Natural killer cell treated with Interleukin-12 subunit alpha and Interleukin-12 subunit beta and Interleukin-15 and Interleukin-18, amount 100 ng/mL, for 72 hours (primary cell): ENCODE results near the gene SLC29A2. TPM values are rescaled to one million over a fixed set of nuclear protein-coding genes. Genes with fewer than 3 reads are reported as not detected.
A peak's percentile ranks its signal among the peaks of the same experiment; 100 is the strongest.
"Not testable (repeated sequence)": the region's sequence is repeated elsewhere in the genome, so short reads cannot be mapped to it uniquely, and the experiment has no call there.

Experiments used
- ATAC-seq, 2 donors: fragments of 150-1000 bp; cut with Tn5 transposase in 1 of 2; sonication (Bioruptor Pico), chemical (Tn5 transposase) in 1 of 2; 2 replicates each; pipeline ENCODE4 v1.10.0; 2021
- DNase-seq: peaks from one replicate; pipeline ENCODE4 v3.0.0; 2022; ENCODE audit warnings: low spot score
- H3K27ac Mint-ChIP-seq, 2 donors: 1 replicate in 1 of 2; 2 replicates in 1 of 2; pipeline ENCODE4 v1.8.0; 2022; ENCODE audit warnings: mixed read lengths in 2 of 2, mild to moderate bottlenecking in 1 of 2, moderate library complexity in 1 of 2
- H3K27me3 Mint-ChIP-seq, 2 donors: 1 replicate in 1 of 2; 2 replicates in 1 of 2; pipeline ENCODE4 v1.8.0; 2022; ENCODE audit warnings: mixed read lengths in 2 of 2
- H3K36me3 Mint-ChIP-seq: one replicate; pipeline ENCODE4 v1.8.0; 2022; ENCODE audit warnings: mixed read lengths
- H3K4me1 Mint-ChIP-seq, 2 donors: 1 replicate in 1 of 2; 2 replicates in 1 of 2; pipeline ENCODE4 v1.8.0; 2022; ENCODE audit warnings: low read depth in 2 of 2, mixed read lengths in 2 of 2, mild to moderate bottlenecking in 1 of 2
- H3K4me3 Mint-ChIP-seq: one replicate; pipeline ENCODE4 v1.8.0; 2022; ENCODE audit warnings: mixed read lengths
- H3K9me3 Mint-ChIP-seq: 2 replicates; pipeline ENCODE4 v1.8.0; 2022; ENCODE audit warnings: mixed read lengths
- total RNA-seq, 2 donors: library from RNA; stranded (reverse); gene quantifications; one replicate each; pipeline ENCODE4 v1.2.3, GENCODE V29; 2022

SLC29A2 gene
- total RNA-seq, 2 donors from 2014 or later = 2.4 to 13.6 TPM

DNA sequence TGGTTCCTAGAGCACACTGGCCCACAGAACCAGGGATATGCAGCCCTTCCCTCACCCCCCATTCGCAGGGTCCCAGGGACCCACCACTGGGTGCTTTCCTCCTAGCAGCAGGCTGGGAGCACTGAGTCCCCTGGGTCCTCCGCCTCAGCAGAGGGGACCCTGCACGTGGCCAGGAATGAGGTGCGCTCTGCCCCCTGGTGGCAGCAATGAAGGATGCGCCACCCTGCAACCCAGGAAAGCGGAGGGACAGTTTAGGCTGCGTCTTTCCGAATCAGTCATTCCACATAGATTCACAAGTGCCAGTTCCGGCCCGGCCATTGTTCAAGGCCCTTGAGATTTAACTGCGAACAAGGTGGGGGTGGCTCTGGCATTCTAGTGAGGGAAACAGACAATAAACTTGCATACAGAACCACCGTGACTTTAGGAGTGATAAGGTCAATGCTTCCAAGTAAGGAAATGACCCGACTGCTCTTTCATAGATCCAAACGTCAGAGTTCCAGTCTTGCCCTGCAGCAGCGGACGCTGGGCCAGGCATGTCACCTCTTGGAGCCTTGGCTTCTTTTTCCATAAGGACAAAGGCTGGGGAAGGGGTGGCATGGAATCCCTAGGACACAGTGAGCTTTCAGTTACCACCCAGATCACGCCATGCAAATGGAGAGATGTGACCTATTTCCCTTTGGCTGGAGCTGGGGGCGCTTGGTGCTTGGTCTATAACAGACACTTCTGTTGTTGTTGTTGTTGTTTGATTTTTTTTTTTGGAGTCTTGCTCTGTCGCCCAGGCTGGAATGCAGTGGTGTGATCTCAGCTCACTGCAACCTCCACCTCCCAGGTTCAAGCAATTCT lies 43.0 kb downstream of the SLC29A2 start:
- ATAC-seq (peak; percentile 83), DNase-seq (peak; percentile 85)
- H3K36me3 Mint-ChIP-seq = no peaks in the 10 kb centered on the region
- H3K9me3 Mint-ChIP-seq = no peaks in the 10 kb centered on the region
- peak overlapping the region; percentile 18 for H3K4me3 Mint-ChIP-seq
- H3K27ac Mint-ChIP-seq = peak overlapping the region in 1 of 2 donors; percentile 42
- H3K27me3 Mint-ChIP-seq = peaks cover 3% of the 10 kb centered on the region in 2 donors
- H3K4me1 Mint-ChIP-seq = peaks cover 24 to 25% of the 10 kb centered on the region in 2 donors

DNA sequence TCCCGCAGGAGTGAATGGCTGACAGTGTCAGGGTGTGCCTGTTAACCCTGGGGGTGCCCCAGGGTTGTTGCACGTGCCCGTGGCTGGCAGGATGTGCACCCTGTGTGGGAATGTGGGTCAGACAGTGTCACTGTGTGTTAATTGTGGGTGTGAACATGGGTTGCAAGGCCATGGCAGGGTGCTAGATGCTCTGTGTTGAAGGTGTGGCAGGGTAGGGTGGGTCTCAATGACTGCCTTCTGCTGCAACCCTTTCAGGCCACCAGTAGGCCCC lies 43.6 kb downstream of the SLC29A2 start:
- Mint-ChIP-seq H3K27ac (peak overlapping the region in 1 of 2 donors; percentile 42), H3K27me3 (peaks cover 3 to 7% of the 10 kb centered on the region in 2 donors), H3K4me1 (peaks cover 24 to 25% of the 10 kb centered on the region in 2 donors), H3K4me3 (no peak overlapping the region), H3K36me3 (no peaks in the 10 kb centered on the region), H3K9me3 (no peaks in the 10 kb centered on the region)
- DNase-seq (peak; percentile 62), ATAC-seq (peak; percentile 72 to 77)

DNA sequence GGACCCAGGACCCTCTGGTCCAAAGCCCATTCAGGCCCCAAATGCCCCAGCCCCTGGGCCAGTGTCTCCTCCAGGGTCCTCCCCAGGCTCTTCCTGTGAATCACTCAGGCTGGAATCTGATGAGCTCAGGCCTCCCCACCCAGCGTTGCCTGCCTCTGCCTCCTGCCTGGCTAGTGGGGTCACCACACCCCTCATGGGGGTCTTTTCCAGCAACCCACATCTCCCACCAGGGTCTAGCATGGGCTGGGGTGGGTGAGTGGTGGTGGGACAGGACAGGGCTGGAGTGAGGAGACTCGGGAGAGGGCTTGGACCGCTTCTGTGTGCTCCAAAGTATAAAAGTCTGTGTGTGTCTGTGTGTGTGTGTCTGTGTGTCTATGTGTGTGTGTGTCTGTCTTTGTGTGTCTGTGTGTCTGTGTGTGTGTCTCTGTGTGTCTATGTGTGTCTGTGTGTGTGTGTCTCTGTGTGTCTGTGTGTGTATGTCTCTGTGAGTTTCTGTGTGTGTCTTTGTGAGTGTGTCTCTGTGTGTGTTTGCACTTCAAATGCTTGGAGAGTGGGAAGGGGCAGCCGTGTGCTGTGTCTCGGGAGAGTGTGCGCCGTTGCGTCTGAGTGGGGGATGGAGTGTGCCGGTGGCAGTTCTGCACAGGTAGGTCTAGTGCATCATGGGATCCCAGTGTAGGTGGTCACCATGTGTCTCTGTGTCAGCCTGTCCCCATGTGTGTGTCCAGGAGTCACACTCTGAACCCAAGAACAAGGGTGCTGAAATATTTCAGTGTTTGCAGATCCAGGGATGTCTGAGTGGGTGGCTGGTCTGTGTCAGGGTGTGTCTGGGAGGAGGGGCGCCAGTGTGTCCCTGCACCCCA lies 44.2 kb downstream of the SLC29A2 start:
- H3K4me3 Mint-ChIP-seq = peak overlapping the region; percentile 21
- peak; percentile 59 for DNase-seq

DNA sequence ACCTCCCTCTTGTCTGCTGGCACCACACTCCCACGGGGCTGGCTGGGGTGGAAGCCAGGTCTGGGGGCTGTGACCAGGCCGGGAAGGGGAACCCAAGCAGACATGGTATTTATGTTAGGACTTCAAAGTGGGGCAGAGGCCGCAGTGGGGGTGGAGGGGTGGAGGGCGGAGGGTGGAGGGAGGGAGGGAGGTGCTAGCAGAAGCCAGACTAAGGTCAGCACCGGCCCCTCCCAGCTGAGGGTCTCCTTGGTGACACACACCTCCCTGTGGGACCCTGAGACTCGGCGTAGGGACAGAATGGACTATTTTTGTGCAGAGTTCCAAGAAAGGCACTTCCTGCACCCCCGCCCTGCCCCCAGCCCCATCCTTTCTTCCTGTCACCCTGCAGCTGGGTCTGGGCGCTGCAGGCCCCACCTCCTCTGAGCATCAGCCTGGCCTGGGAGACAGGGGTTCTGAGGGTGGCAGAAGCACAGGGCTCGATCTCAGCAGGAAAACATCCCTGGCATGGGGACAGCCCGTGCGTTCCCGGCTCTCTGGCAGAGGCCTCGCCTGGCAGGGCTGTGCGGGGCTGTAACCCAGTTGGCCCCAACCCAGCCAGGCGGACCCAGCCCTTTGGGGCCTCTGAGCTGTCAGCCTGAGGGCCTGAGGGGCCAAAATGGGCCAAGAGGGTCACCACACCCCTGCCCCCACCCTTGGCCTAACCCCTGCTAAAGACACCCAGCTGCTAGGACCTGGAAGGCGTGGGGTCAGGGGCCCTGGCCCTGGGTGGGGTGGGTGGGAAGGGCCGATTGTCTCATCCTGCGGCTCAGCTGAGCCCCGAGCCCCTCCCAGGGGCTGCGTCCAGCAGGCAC lies 45.1 kb downstream of the SLC29A2 start:
- ATAC-seq = no peak
- Mint-ChIP-seq H3K9me3 (no peaks in the 10 kb centered on the region), H3K4me3 (no peak overlapping the region)

More for the DNA sequence above, 44.2 kb downstream of the SLC29A2 start:
- no peaks in the 10 kb centered on the region for H3K36me3 Mint-ChIP-seq
- H3K4me1 Mint-ChIP-seq = peaks cover 25 to 26% of the 10 kb centered on the region in 2 donors
- ATAC-seq = peak in 1 of 2 donors; percentile 3
- peak overlapping the region in 1 of 2 donors; percentile 42 for H3K27ac Mint-ChIP-seq
- no peaks in the 10 kb centered on the region for H3K9me3 Mint-ChIP-seq
- peaks cover 4 to 7% of the 10 kb centered on the region in 2 donors for H3K27me3 Mint-ChIP-seq

DNA sequence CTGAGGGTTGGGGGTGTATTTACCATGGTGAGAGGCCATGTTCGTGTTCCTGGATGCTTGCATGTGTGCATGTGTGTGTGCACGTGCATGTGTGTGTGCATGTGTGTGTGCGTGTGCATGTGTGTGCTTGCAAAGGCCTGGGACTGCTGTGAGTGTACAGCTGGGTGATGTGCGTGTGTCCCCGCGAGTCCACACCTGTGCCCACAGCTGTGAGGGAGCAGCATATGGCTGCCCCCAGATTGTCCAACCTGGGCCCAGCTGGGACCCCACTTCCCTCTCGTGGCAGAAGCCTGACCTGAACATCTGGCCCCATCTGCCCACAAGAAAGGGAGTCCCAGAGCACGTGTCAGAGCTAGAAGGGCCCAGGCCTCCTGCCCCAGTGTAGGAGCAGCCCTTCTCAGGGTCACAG lies 46.3 kb downstream of the SLC29A2 start:
- Mint-ChIP-seq H3K27ac (peak overlapping the region in 1 of 2 donors; percentile 25), H3K27me3 (peaks cover 7 to 8% of the 10 kb centered on the region in 2 donors), H3K36me3 (no peaks in the 10 kb centered on the region), H3K4me1 (peaks cover 25 to 27% of the 10 kb centered on the region in 2 donors), H3K4me3 (no peak overlapping the region), H3K9me3 (no peaks in the 10 kb centered on the region)
- DNase-seq = no peak
- no peak for ATAC-seq

More for the DNA sequence above, 45.1 kb downstream of the SLC29A2 start:
- Mint-ChIP-seq H3K27ac (peak overlapping the region in 1 of 2 donors; percentile 25), H3K27me3 (peaks cover 7% of the 10 kb centered on the region in 2 donors), H3K36me3 (no peaks in the 10 kb centered on the region), H3K4me1 (peaks cover 25 to 27% of the 10 kb centered on the region in 2 donors)
- DNase-seq = peak; percentile 42

DNA sequence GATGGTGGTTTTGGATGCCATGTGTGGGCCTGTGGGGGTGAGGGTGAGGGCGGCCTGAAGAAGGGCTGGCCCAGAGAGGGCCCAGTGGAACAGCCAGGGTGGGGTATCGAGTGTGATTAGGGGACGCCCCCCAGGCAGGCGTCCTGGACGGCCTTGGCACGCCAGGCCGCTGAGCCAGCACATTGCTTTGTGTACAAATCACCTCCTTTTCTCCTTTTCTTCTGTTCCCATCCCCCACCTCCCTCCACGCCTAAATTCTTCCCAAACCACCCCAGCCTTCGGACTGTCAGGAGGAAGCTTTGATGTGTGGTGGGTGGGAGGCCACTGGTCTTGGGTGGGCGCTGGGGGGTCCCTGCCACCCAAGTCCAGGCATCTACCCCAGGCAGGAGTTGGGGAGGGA lies 46.9 kb downstream of the SLC29A2 start:
- DNase-seq (no peak), ATAC-seq (no peak)
- Mint-ChIP-seq H3K9me3 (no peaks in the 10 kb centered on the region), H3K4me1 (peaks cover 25 to 27% of the 10 kb centered on the region in 2 donors), H3K4me3 (no peak overlapping the region), H3K27me3 (peaks cover 7 to 12% of the 10 kb centered on the region in 2 donors), H3K36me3 (no peaks in the 10 kb centered on the region), H3K27ac (no peak overlapping the region)

DNA sequence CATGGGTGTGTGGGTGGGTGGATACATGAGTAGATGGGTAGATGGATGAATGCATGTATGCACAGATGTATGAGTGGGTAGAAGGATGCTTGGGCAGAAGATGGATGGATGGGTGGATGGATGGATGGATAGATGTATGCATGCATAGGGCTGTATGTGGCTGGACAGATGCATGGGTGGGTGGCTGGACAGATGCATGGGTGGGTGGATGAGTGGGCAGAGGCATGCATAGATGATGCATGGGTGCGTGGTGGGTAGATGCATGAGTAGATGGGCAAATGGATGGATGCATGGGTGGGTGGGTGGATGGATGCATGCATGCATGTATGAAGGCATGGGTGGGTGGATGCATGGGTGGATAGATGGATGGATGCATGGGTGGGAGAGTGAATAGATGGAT lies 47.9 kb downstream of the SLC29A2 start:
- no peaks in the 10 kb centered on the region for H3K9me3 Mint-ChIP-seq
- H3K4me3 Mint-ChIP-seq = no peak overlapping the region
- H3K27ac Mint-ChIP-seq = peak overlapping the region in 1 of 2 donors; percentile 15
- H3K36me3 Mint-ChIP-seq = no peaks in the 10 kb centered on the region
- peaks cover 29 to 30% of the 10 kb centered on the region in 2 donors for H3K4me1 Mint-ChIP-seq
- peaks cover 16 to 19% of the 10 kb centered on the region in 2 donors for H3K27me3 Mint-ChIP-seq
- no peak for ATAC-seq
- DNase-seq = peak; percentile 49

DNA sequence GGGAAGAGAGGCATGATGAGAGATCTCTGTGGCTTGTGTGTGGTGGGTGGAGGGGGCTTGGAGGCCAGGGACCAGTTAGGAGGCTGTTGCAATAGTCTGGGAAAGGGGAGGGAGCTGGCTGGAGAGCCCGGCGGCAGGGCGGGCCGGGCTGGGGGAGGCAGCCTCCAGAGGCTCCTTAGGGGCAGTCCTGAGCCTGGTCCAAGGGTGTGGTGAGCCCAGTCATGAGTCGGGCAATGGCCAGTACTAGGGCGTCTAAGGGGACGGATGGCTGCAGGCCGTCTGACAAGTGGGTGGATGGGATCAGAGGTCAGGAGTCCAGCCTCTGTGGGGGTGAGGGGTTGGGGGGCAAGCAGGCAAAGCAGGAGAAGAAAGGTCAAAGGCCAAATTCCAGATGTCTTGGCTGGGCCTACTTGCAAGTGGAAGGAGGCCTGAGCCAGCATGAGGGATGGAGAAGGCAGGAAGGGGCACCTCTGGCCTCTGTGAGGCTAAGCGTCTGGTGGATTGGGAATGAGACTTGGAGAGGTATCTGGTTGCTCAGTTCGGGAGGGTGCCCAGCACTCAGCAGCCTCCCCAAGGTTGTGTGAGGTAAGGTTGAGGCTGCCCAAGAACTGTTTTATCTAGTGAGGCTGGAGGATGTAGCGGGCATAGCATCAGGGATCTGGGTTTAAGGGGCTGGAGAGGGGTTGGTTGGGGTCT lies 48.7 kb downstream of the SLC29A2 start:
- ATAC-seq (no peak), DNase-seq (peak; percentile 23)
- Mint-ChIP-seq H3K36me3 (no peaks in the 10 kb centered on the region), H3K4me3 (no peak overlapping the region), H3K27me3 (peaks cover 19 to 22% of the 10 kb centered on the region in 2 donors), H3K9me3 (no peaks in the 10 kb centered on the region), H3K4me1 (peaks cover 25 to 27% of the 10 kb centered on the region in 2 donors), H3K27ac (peak overlapping the region in 1 of 2 donors; percentile 15)

DNA sequence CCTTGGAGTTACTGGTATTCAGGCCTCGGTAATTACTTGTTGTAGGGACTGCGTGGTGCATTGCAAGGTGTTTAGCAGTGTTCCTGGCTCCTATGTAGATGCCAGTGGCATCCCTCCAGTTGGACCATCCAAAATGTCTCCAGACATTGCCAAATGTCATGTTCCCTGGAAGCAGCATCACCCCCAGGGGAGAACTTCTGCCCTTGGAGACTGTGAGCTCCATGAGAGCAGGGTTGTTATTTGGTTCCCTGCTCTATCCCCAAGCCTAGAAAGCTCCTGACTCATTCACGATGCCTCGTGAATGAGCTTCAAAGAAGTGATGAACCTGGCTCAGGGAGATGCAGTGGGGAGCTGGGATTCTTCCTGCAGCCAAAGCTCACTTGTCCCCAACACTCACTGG lies 50.0 kb downstream of the SLC29A2 start:
- ATAC-seq (no peak), DNase-seq (no peak)
- no peak overlapping the region for H3K4me3 Mint-ChIP-seq
- H3K36me3 Mint-ChIP-seq = no peaks in the 10 kb centered on the region
- no peaks in the 10 kb centered on the region for H3K9me3 Mint-ChIP-seq
- H3K27ac Mint-ChIP-seq = no peak overlapping the region
- peaks cover 19 to 22% of the 10 kb centered on the region in 2 donors for H3K27me3 Mint-ChIP-seq
- H3K4me1 Mint-ChIP-seq = peaks cover 16 to 24% of the 10 kb centered on the region in 2 donors

DNA sequence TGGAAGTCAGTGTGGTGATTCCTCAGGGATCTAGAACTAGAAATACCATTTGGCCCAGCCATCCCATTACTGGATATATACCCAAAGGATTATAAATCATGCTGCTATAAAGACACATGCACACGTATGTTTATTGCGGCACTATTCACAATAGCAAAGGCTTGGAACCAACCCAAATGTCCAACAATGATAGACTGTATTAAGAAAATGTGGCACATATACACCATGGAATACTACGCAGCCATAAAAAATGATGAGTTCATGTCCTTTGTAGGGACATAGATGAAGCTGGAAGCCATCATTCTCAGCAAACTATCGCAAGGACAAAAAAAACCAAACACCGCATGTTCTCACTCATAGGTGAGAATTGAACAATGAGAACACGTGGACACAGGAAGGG lies 50.8 kb downstream of the SLC29A2 start:
- H3K4me1 Mint-ChIP-seq = peaks cover 11 to 21% of the 10 kb centered on the region in 2 donors
- not testable (repeated sequence) for H3K4me3 Mint-ChIP-seq, DNase-seq, H3K36me3 Mint-ChIP-seq, ATAC-seq, H3K27ac Mint-ChIP-seq, H3K9me3 Mint-ChIP-seq
- peaks cover 22 to 24% of the 10 kb centered on the region in 2 donors for H3K27me3 Mint-ChIP-seq

DNA sequence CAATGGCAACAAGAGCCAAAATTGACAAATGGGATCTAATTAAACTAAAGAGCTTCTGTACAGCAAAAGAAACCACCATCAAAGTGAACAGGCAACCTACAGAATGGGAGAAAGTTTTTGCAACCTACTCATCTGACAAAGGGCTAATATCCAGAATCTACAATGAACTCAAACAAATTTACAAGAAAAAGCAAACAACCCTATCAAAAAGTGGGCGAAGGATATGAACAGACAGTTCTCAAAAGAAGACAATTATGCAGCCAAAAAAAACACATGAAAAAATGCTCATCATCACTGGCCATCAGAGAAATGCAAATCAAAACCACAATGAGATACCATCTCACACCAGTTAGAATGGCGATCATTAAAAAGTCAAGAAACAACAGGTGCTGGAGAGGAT lies 51.3 kb downstream of the SLC29A2 start:
- not testable (repeated sequence) for ATAC-seq, DNase-seq, H3K27ac Mint-ChIP-seq, H3K4me3 Mint-ChIP-seq, H3K36me3 Mint-ChIP-seq, H3K9me3 Mint-ChIP-seq
- H3K27me3 Mint-ChIP-seq = peaks cover 27 to 28% of the 10 kb centered on the region in 2 donors
- peaks cover 12 to 24% of the 10 kb centered on the region in 2 donors for H3K4me1 Mint-ChIP-seq

DNA sequence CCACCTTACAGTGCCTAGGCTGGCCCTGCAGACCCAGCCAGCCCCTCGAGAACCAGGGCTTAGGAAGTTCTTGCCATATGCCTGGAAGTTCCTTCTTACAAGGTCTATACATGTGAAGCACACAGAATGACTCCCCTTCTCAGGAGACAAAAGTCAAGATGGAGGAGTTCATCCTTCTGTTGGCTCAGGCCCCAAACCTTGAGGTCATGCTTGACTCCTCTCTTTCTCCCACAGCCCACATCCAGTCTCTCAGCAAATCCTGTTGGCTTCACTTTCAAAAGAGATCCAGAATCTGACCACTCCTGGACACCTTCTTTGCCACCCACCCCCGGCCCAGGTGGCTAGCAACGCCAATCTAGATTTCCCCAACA lies 53.0 kb downstream of the SLC29A2 start:
- Mint-ChIP-seq H3K27ac (peak overlapping the region in 1 of 2 donors; percentile 50), H3K36me3 (no peaks in the 10 kb centered on the region), H3K27me3 (peaks cover 28 to 29% of the 10 kb centered on the region in 2 donors), H3K4me3 (peak overlapping the region; percentile 25), H3K9me3 (no peaks in the 10 kb centered on the region), H3K4me1 (peaks cover 20 to 25% of the 10 kb centered on the region in 2 donors)
- DNase-seq (no peak), ATAC-seq (no peak)
